KMS-11 (cell line): ENCODE measurements around the gene GPR68.

Experiments used
- H2AFZ ChIP-seq: fragments of 200-600 bp; sonication (generic); 2 replicates; pipeline ENCODE4 v1.6.1; 2016; ENCODE audit warnings: antibody characterized with exemption, mixed run types, low read depth
- H3K27ac ChIP-seq: fragments of 200-600 bp; sonication (generic); 2 replicates; pipeline ENCODE4 v1.6.1; 2016; ENCODE audit warnings: mild to moderate bottlenecking, mixed run types
- H3K27me3 ChIP-seq: fragments of 200-600 bp; sonication (generic); 2 replicates; pipeline ENCODE4 v1.6.1; 2017; ENCODE audit warnings: mild to moderate bottlenecking, low read depth, mixed run types, moderate library complexity; ENCODE audit not compliant: insufficient read depth
- H3K36me3 ChIP-seq: fragments of 200-600 bp; sonication (generic); 2 replicates; pipeline ENCODE4 v1.6.1; 2017; ENCODE audit warnings: mild to moderate bottlenecking, mixed run types; ENCODE audit not compliant: insufficient read depth
- H3K4me1 ChIP-seq: fragments of 200-600 bp; sonication (generic); 2 replicates; pipeline ENCODE4 v1.6.1; 2016; ENCODE audit warnings: mild to moderate bottlenecking, low read depth, mixed run types; ENCODE audit not compliant: poor library complexity, severe bottlenecking
- H3K4me2 ChIP-seq: fragments of 200-600 bp; sonication (generic); 2 replicates; pipeline ENCODE4 v1.7.0; 2016; ENCODE audit warnings: mild to moderate bottlenecking, mixed run types
- H3K4me3 ChIP-seq: fragments of 200-600 bp; sonication (generic); IDR thresholded peaks from 2 replicates; pipeline ENCODE4 v1.6.1; 2017; ENCODE audit warnings: low read depth, low read length, mixed read lengths; ENCODE audit not compliant: insufficient read depth
- H3K79me2 ChIP-seq: fragments of 200-600 bp; sonication (generic); 2 replicates; pipeline ENCODE4 v1.6.1; 2016; ENCODE audit warnings: low read depth, mixed run types; ENCODE audit not compliant: insufficient read depth
- H3K9ac ChIP-seq: fragments of 200-600 bp; sonication (generic); 2 replicates; pipeline ENCODE4 v1.6.1; 2016; ENCODE audit warnings: mild to moderate bottlenecking, mixed run types
- H4K20me1 ChIP-seq: fragments of 200-600 bp; sonication (generic); 2 replicates; pipeline ENCODE4 v1.6.1; 2016; ENCODE audit warnings: mild to moderate bottlenecking, mixed run types; ENCODE audit not compliant: insufficient read depth
- CTCF ChIP-seq: fragments of 200-600 bp; sonication (generic); conservative IDR thresholded peaks from 2 replicates; pipeline ENCODE4 v1.6.1; 2017; ENCODE audit warnings: low read depth, mild to moderate bottlenecking, antibody characterized with exemption, low read length, moderate library complexity, mixed read lengths

The GPR68 gene

GRCh38 chr14:91238085-91238484, 6.4 kb downstream of the GPR68 start:
- Histone ChIP-seq H3K27me3 (no peaks in the 10 kb centered on the region), H2AFZ (no peak overlapping the region), H3K4me3 (no peak overlapping the region), H3K4me1 (peaks cover 10% of the 10 kb centered on the region), H3K36me3 (no peaks in the 10 kb centered on the region), H3K9ac (no peak overlapping the region), H4K20me1 (no peaks in the 10 kb centered on the region), H3K27ac (no peak overlapping the region), H3K4me2 (no peak overlapping the region), H3K79me2 (no peaks in the 10 kb centered on the region)
- no peak for TF ChIP-seq CTCF

- Histone ChIP-seq H3K36me3 (no peaks in the 10 kb centered on the region), H4K20me1 (no peaks in the 10 kb centered on the region), H3K4me1 (peaks cover 5% of the 10 kb centered on the region), H2AFZ (no peak overlapping the region), H3K4me3 (no peak overlapping the region), H3K4me2 (no peak overlapping the region), H3K27ac (no peak overlapping the region), H3K9ac (no peak overlapping the region), H3K79me2 (no peaks in the 10 kb centered on the region), H3K27me3 (no peaks in the 10 kb centered on the region)
- no peak for TF ChIP-seq CTCF
These were observed 7.3 kb downstream of the GPR68 start for GRCh38 chr14:91237219-91237618.

DNA sequence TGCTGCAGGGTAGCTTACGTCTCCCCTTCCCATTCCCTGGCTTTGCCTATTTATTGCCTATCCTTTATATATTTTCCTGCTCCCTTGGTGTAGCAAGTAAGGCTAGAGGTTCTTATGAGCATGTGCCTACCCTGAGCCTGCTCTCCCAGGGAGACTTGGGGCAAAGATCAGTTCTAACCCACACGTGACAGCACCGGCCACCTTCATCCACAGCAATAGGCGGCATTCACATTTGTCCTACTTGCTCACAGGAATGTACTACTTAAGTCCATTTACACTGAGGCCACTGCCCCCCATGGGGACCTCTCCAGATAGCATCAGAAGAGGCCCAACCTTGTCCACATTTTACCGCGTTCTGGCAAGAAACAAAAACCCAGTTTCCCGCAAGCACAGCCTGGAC, 8.7 kb downstream of the GPR68 start:
- no peak overlapping the region for H3K4me2 ChIP-seq
- no peak for TF ChIP-seq CTCF
- H2AFZ ChIP-seq: no peak overlapping the region
- no peak overlapping the region for H3K27ac ChIP-seq
- no peak overlapping the region for H3K9ac ChIP-seq
- no peak overlapping the region for H3K4me3 ChIP-seq
- H3K79me2 ChIP-seq: no peaks in the 10 kb centered on the region
- H3K36me3 ChIP-seq: no peaks in the 10 kb centered on the region
- no peaks in the 10 kb centered on the region for H3K27me3 ChIP-seq
- peaks cover 5% of the 10 kb centered on the region for H3K4me1 ChIP-seq
- H4K20me1 ChIP-seq: no peaks in the 10 kb centered on the region

DNA sequence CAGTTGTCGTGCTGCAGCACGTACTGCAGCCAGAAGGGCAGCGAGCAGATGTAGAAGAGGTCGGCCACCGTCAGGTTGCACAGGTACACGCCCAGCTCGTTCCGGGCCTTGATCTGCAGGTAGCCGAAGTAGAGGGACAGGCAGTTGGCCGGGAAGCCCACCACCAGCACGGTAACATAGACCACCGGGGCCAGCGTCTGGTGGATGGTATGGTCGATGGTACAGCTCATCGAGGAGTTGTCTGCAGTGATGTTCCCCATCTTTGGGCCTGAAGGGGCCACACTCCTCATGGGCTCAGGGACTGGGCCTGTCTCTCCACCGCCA, 9.8 kb downstream of the GPR68 start:
- no peak overlapping the region for H2AFZ ChIP-seq
- H3K27ac ChIP-seq: no peak overlapping the region
- no peak overlapping the region for H3K4me3 ChIP-seq
- H4K20me1 ChIP-seq: no peaks in the 10 kb centered on the region
- H3K27me3 ChIP-seq: no peaks in the 10 kb centered on the region
- no peak overlapping the region for H3K9ac ChIP-seq
- H3K36me3 ChIP-seq: no peaks in the 10 kb centered on the region
- peaks cover 16% of the 10 kb centered on the region for H3K4me1 ChIP-seq
- TF ChIP-seq CTCF: no peak
- H3K79me2 ChIP-seq: no peaks in the 10 kb centered on the region
- no peak overlapping the region for H3K4me2 ChIP-seq
